CD14-positive monocyte (primary cell): ENCODE measurements around the gene SASH3. TPM values are rescaled to one million over a fixed set of nuclear protein-coding genes. Genes with fewer than 3 reads are reported as not detected.

ENCODE experiments used
- DNase-seq, 3 donors: peaks; one replicate each; pipeline ENCODE4 v3.0.0-alpha.2; 2011 to 2022
- H2AFZ ChIP-seq: 2 replicates; pipeline ENCODE4 v1.6.0; 2012; ENCODE audit warnings: mild to moderate bottlenecking, low read depth, low read length, inconsistent platforms; ENCODE audit not compliant: insufficient read depth, poor library complexity, severe bottlenecking
- H3K27ac ChIP-seq, 2 donors: 1 replicate in 1 of 2; 2 replicates in 1 of 2; pipeline ENCODE4 v1.5.1; 2012 to 2013; ENCODE audit warnings: low read length in 2 of 2, control low read depth in 1 of 2, inconsistent platforms in 1 of 2, low read depth in 1 of 2, mild to moderate bottlenecking in 1 of 2
- H3K27me3 ChIP-seq, 2 donors: one replicate each; pipeline versions ENCODE4 v1.6.0 to v1.6.1; 2011 to 2013; ENCODE audit warnings: low read length in 2 of 2; ENCODE audit not compliant: control insufficient read depth in 2 of 2, insufficient read depth in 2 of 2
- H3K36me3 ChIP-seq, 2 donors: replicated peaks in 1 of 2; 1 replicate in 1 of 2; 2 replicates in 1 of 2; pipeline versions ENCODE4 v1.5.1 to v1.6.1; 2012 to 2013; ENCODE audit warnings: low read length in 2 of 2, control low read depth in 1 of 2, inconsistent platforms in 1 of 2, mild to moderate bottlenecking in 1 of 2; ENCODE audit not compliant: insufficient read depth in 2 of 2, control insufficient read depth in 1 of 2
- H3K4me1 ChIP-seq, 2 donors: 1 replicate in 1 of 2; 2 replicates in 1 of 2; pipeline versions ENCODE4 v1.5.1 to v1.6.1; 2012 to 2013; ENCODE audit warnings: low read length in 2 of 2, control low read depth in 1 of 2, inconsistent platforms in 1 of 2, mild to moderate bottlenecking in 1 of 2, moderate library complexity in 1 of 2; ENCODE audit not compliant: insufficient read depth in 2 of 2, control insufficient read depth in 1 of 2
- H3K4me2 ChIP-seq: replicated peaks from 2 replicates; pipeline ENCODE3; 2012; ENCODE audit warnings: low read length, moderate library complexity, mild to moderate bottlenecking; ENCODE audit not compliant: poor library complexity, severe bottlenecking; ENCODE audit errors: extremely low read depth
- H3K4me3 ChIP-seq, 3 experiments: fragments of 200-600 bp in 1 of 3; sonication (generic) in 1 of 3; replicated peaks in 1 of 3; 1 replicate in 2 of 3; 2 replicates in 1 of 3; pipeline ENCODE4 v1.5.1; 2011 to 2013; ENCODE audit warnings: low read length in 3 of 3, mild to moderate bottlenecking in 3 of 3, control low read depth in 2 of 3, low read depth in 2 of 3, inconsistent platforms in 1 of 3, moderate library complexity in 1 of 3
- H3K79me2 ChIP-seq: 2 replicates; pipeline ENCODE4 v1.6.0; 2012; ENCODE audit warnings: mild to moderate bottlenecking, control low read depth, inconsistent platforms, low read length, moderate library complexity; ENCODE audit not compliant: insufficient read depth
- H3K9ac ChIP-seq: 2 replicates; pipeline ENCODE4 v1.6.0; 2017; ENCODE audit warnings: low read length, mild to moderate bottlenecking; ENCODE audit not compliant: insufficient read depth, poor library complexity, severe bottlenecking
- H3K9me3 ChIP-seq, 2 donors: replicated peaks in 1 of 2; 1 replicate in 1 of 2; 2 replicates in 1 of 2; pipeline versions ENCODE4 v1.5.1 to v1.6.1; 2012 to 2013; ENCODE audit warnings: low read length in 2 of 2, control low read depth in 1 of 2; ENCODE audit not compliant: control insufficient read depth in 1 of 2, insufficient read depth in 1 of 2
- H4K20me1 ChIP-seq: 2 replicates; pipeline ENCODE4 v1.6.0; 2012; ENCODE audit warnings: mild to moderate bottlenecking, low read length, control low read depth, moderate library complexity; ENCODE audit not compliant: insufficient read depth
- H3K27ac Mint-ChIP-seq, 7 donors: one replicate each; pipeline ENCODE4 v1.8.0; 2020; ENCODE audit warnings: mild to moderate bottlenecking in 7 of 7, mixed read lengths in 7 of 7, moderate library complexity in 6 of 7, inconsistent platforms in 2 of 7
- H3K27me3 Mint-ChIP-seq, 3 donors: one replicate each; pipeline ENCODE4 v1.8.0; 2021 to 2022; ENCODE audit warnings: low read depth in 3 of 3, mild to moderate bottlenecking in 3 of 3, mixed read lengths in 3 of 3, moderate library complexity in 3 of 3, inconsistent platforms in 1 of 3
- H3K36me3 Mint-ChIP-seq, 2 donors: one replicate each; pipeline ENCODE4 v1.8.0; 2020; ENCODE audit warnings: mixed read lengths in 2 of 2, inconsistent platforms in 1 of 2, mild to moderate bottlenecking in 1 of 2
- H3K4me1 Mint-ChIP-seq: one replicate; pipeline ENCODE4 v1.8.0; 2020; ENCODE audit warnings: mild to moderate bottlenecking, mixed read lengths
- H3K4me3 Mint-ChIP-seq, 2 donors: one replicate each; pipeline ENCODE4 v1.8.0; 2020; ENCODE audit warnings: mild to moderate bottlenecking in 2 of 2, mixed read lengths in 2 of 2, moderate library complexity in 1 of 2
- H3K9me3 Mint-ChIP-seq, 7 donors: one replicate each; pipeline ENCODE4 v1.8.0; 2020 to 2022; ENCODE audit warnings: mixed read lengths in 7 of 7, mild to moderate bottlenecking in 6 of 7, moderate library complexity in 6 of 7, inconsistent platforms in 2 of 7
- CTCF ChIP-seq: fragments of 200-600 bp; IDR thresholded peaks from one replicate; pipeline ENCODE4 v1.8.0; 2022; ENCODE audit warnings: antibody characterized with exemption, mild to moderate bottlenecking
- WGBS: methylation state at CpG from one replicate; pipeline ENCODE4 v1.1.5; 2013; ENCODE audit warnings: missing lambda C conversion rate; ENCODE audit not compliant: insufficient coverage; 5-methylcytosine and 5-hydroxymethylcytosine counted together
- intact Hi-C, 2 donors: fragments of 100-400 bp; cut with micrococcal nuclease; formaldehyde crosslinking; loops; one replicate each; pipeline versions ENCODE4 v1.15.0 to v1.15.1; 2023
- polyA plus RNA-seq, 3 donors: library from polyadenylated mRNA; depleted of rRNA in 1 of 3; unstranded in 2 of 3; stranded (reverse) in 1 of 3; fragments of 300-500 nt in 2 of 3; fragments of >200 nt in 1 of 3; fragmentation: Illumina TruSeq in 2 of 3; gene quantifications; 1 replicate in 2 of 3; 2 replicates in 1 of 3; pipeline ENCODE4 v1.2.3, GENCODE V29; 2012 to 2021

The SASH3 gene
- polyA plus RNA-seq, 3 donors: 127 to 272 (median 179) TPM

- peak overlapping the region in 1 of 2 donors; percentile 2 for H3K27ac ChIP-seq
- H4K20me1 ChIP-seq: no peaks in the 10 kb centered on the region
- peaks cover 18% of the 10 kb centered on the region in 2 donors for H3K4me1 ChIP-seq
- Mint-ChIP-seq H3K27ac (peak overlapping the region in 3 of 7 donors; percentile 10 to 48 (median 46)), H3K27me3 (peaks cover 0 to 2% (median 0%) of the 10 kb centered on the region in 3 donors), H3K36me3 (no peaks in the 10 kb centered on the region), H3K4me3 (no peak overlapping the region), H3K9me3 (peaks cover 0 to 3% (median 0%) of the 10 kb centered on the region in 7 donors), H3K4me1 (peaks cover 17% of the 10 kb centered on the region)
- no peak overlapping the region for H3K4me2 ChIP-seq
- H3K79me2 ChIP-seq: no peaks in the 10 kb centered on the region
- H3K9ac ChIP-seq: no peak overlapping the region
- no peak overlapping the region for H2AFZ ChIP-seq
- DNase-seq: no peak
- no peak overlapping the region for H3K4me3 ChIP-seq
- H3K9me3 ChIP-seq: no peaks in the 10 kb centered on the region
- H3K36me3 ChIP-seq: no peaks in the 10 kb centered on the region
- no peaks in the 10 kb centered on the region for H3K27me3 ChIP-seq
- no CpG with 5 or more reads among the region's 2 CpGs for WGBS
- intact Hi-C loops: loop anchor here in 1 of 2 donors (5.0 kb wide), 1 partner anchor 36 kb away; no protein-coding TSS in a partner anchor
- no peak for TF ChIP-seq CTCF
Observed at GRCh38 chrX:129818123-129818522, 38.4 kb downstream of the SASH3 start.

- TF ChIP-seq CTCF: peak; percentile 76
- DNase-seq: peak; percentile 38 to 58 (median 57)
- Mint-ChIP-seq H3K27ac (peak overlapping the region in 6 of 7 donors; percentile 75 to 97 (median 87)), H3K36me3 (no peaks in the 10 kb centered on the region), H3K4me3 (no peak overlapping the region), H3K27me3 (no peaks in the 10 kb centered on the region), H3K4me1 (peaks cover 11% of the 10 kb centered on the region), H3K9me3 (peaks cover 0 to 3% (median 0%) of the 10 kb centered on the region in 7 donors)
- Histone ChIP-seq H3K4me3 (peak overlapping the region in 1 of 3 experiments; percentile 42), H3K79me2 (no peaks in the 10 kb centered on the region), H4K20me1 (no peaks in the 10 kb centered on the region), H3K36me3 (no peaks in the 10 kb centered on the region), H3K4me1 (peaks cover 10 to 12% of the 10 kb centered on the region in 2 donors), H2AFZ (no peak overlapping the region), H3K9ac (no peak overlapping the region), H3K4me2 (peak overlapping the region; percentile 17), H3K9me3 (no peaks in the 10 kb centered on the region), H3K27ac (peak overlapping the region in 1 of 2 donors; percentile 73), H3K27me3 (no peaks in the 10 kb centered on the region)
- no CpG with 5 or more reads among the region's 2 CpGs for WGBS
- intact Hi-C loops: loop anchor here (10.0 kb wide), 2 partner anchors 188 to 218 kb away; no protein-coding TSS in a partner anchor
Observed at GRCh38 chrX:129823115-129823514, 43.4 kb downstream of the SASH3 start.
